K562 (cell line): ENCODE data around the gene TRIP12. TPM values are rescaled to one million over a fixed set of nuclear protein-coding genes. Genes with fewer than 3 reads are reported as not detected.

Source experiments
- ATAC-seq: fragments of 200-7000 bp; cut with Tn5 transposase; 3 replicates; pipeline ENCODE4 v1.9.1; 2020; ENCODE audit warnings: moderate library complexity
- BruUV-seq: library from RNA; stranded (reverse); fragments of 400-500 nt; replicated peaks from 2 replicates; lab custom pipeline; 2021; lab: Mats Ljungman, UMichigan
- CTCF ChIA-PET: fragments of 300-600 bp; formaldehyde crosslinking; extraction: SDS; loops from one replicate; lab custom pipeline; 2021; ENCODE audit warnings: low intra/inter-chr PET ratio; lab: Yijun Ruan, JAX
- POLR2A ChIA-PET: fragments of 300-600, 350-650 bp; sonication (Branson Sonifier 250); formaldehyde crosslinking; extraction: SDS; loops from one replicate; lab custom pipeline; 2021; ENCODE audit warnings: antibody characterized with exemption, inconsistent platforms; lab: Yijun Ruan, JAX
- DNase-seq, 4 experiments: peaks; one replicate each; pipeline versions ENCODE4 v3.0.0 to v3.0.0-alpha.2; 2011 to 2018; ENCODE audit warnings: low spot score in 3 of 4, mixed read lengths in 3 of 4; ENCODE audit errors: extremely low read depth in 1 of 4
- FAIRE-seq: peaks from 2 replicates; lab custom pipeline; 2011; peaks lifted over from hg19 to GRCh38; lab: Jason Lieb, UNC
- H2AFZ ChIP-seq: 2 replicates; pipeline ENCODE4 v1.6.0; 2011; ENCODE audit warnings: low read depth, low read length, control low read depth, inconsistent platforms
- H3K27ac ChIP-seq: fragments of 200-600 bp; 3 replicates; pipeline ENCODE4 v1.8.0; 2011; ENCODE audit warnings: low read depth, mild to moderate bottlenecking, control low read depth, inconsistent platforms, low read length, moderate library complexity, mixed read lengths; ENCODE audit errors: extremely low read depth
- H3K27me3 ChIP-seq, 2 experiments: fragments of 300-600 bp in 1 of 2; 2 replicates in 1 of 2; 3 replicates in 1 of 2; pipeline versions ENCODE4 v1.6.0 to v1.8.0; 2011; ENCODE audit warnings: inconsistent platforms in 2 of 2, low read length in 2 of 2, mild to moderate bottlenecking in 1 of 2, mixed read lengths in 1 of 2, moderate library complexity in 1 of 2; ENCODE audit not compliant: control insufficient read depth in 2 of 2, insufficient read depth in 2 of 2
- H3K36me3 ChIP-seq: fragments of 300-600 bp; 3 replicates; pipeline ENCODE4 v1.8.0; 2011; ENCODE audit warnings: mild to moderate bottlenecking, low read length, inconsistent platforms; ENCODE audit not compliant: control insufficient read depth, insufficient read depth
- H3K4me1 ChIP-seq, 2 experiments: fragments of 200-600 bp in 1 of 2; replicated peaks in 1 of 2; 2 replicates in 1 of 2; 3 replicates in 1 of 2; pipeline versions ENCODE4 v1.5.1 to v1.8.0; 2011; ENCODE audit warnings: inconsistent platforms in 2 of 2, low read length in 2 of 2, mild to moderate bottlenecking in 1 of 2, mixed read lengths in 1 of 2, moderate library complexity in 1 of 2; ENCODE audit not compliant: control insufficient read depth in 2 of 2, insufficient read depth in 2 of 2
- H3K4me2 ChIP-seq: 2 replicates; pipeline ENCODE4 v1.6.1; 2011; ENCODE audit warnings: low read length, control low read depth, inconsistent platforms, mixed read lengths; ENCODE audit not compliant: insufficient read depth
- H3K4me3 ChIP-seq: fragments of 200-600 bp; sonication (generic), shearing (Covaris generic); 2 replicates; pipeline ENCODE4 v1.5.1; 2016; ENCODE audit warnings: control low read depth, inconsistent platforms
- H3K79me2 ChIP-seq: fragments of 200-600 bp; 3 replicates; pipeline ENCODE4 v1.8.0; 2011; ENCODE audit warnings: low read length, inconsistent platforms; ENCODE audit not compliant: control insufficient read depth, insufficient read depth
- H3K9ac ChIP-seq, 2 experiments: 2 replicates each; pipeline versions ENCODE4 v1.6.0 to v1.6.1; 2011; ENCODE audit warnings: low read depth in 2 of 2, low read length in 2 of 2, control low read depth in 1 of 2, inconsistent platforms in 1 of 2, mild to moderate bottlenecking in 1 of 2, mixed read lengths in 1 of 2; ENCODE audit not compliant: insufficient read depth in 1 of 2
- H3K9me1 ChIP-seq: one replicate; pipeline ENCODE4 v1.6.0; 2011; ENCODE audit warnings: inconsistent platforms, mild to moderate bottlenecking, low read length, moderate library complexity; ENCODE audit not compliant: control insufficient read depth, insufficient read depth
- H3K9me3 ChIP-seq: replicated peaks from 2 replicates; pipeline ENCODE4 v1.5.1; 2011; ENCODE audit warnings: low read depth, low read length, inconsistent platforms; ENCODE audit not compliant: control insufficient read depth, insufficient read depth
- H4K20me1 ChIP-seq: replicated peaks from 2 replicates; pipeline ENCODE4 v1.6.1; 2011; ENCODE audit warnings: low read length, inconsistent platforms, mixed read lengths; ENCODE audit not compliant: control insufficient read depth, insufficient read depth
- CXXC5 ChIP-seq: fragments of 250-450 bp; sonication (Bioruptor Pico); IDR thresholded peaks from 2 replicates; pipeline ENCODE4 v1.8.0; 2022; ENCODE audit warnings: inconsistent platforms, mild to moderate bottlenecking, moderate library complexity
- ESRRA ChIP-seq: fragments of 450-650 bp; IDR thresholded peaks from 2 replicates; pipeline ENCODE4 v1.6.1; 2014; ENCODE audit warnings: low read depth, mild to moderate bottlenecking, moderate library complexity, borderline replicate concordance
- ILK ChIP-seq: fragments of 450-650 bp; IDR thresholded peaks from 2 replicates; pipeline ENCODE4 v1.6.1; 2016; ENCODE audit warnings: missing genetic modification characterization, low read depth, mild to moderate bottlenecking, missing compliant biosample characterization, moderate library complexity, borderline replicate concordance
- MXI1 ChIP-seq: IDR thresholded peaks from 2 replicates; pipeline ENCODE4 v1.6.1; 2011; ENCODE audit warnings: low read depth, mild to moderate bottlenecking, improper control_type of control experiment, low read length
- NFYB ChIP-seq: IDR thresholded peaks from 2 replicates; pipeline ENCODE4 v1.6.1; 2011; ENCODE audit warnings: mild to moderate bottlenecking, moderate library complexity; ENCODE audit not compliant: insufficient read length; ENCODE audit errors: extremely low read depth
- STAT5B ChIP-seq: fragments of 250-450 bp; sonication (Bioruptor Pico); IDR thresholded peaks from 2 replicates; pipeline ENCODE4 v1.8.0; 2021; ENCODE audit warnings: mild to moderate bottlenecking, inconsistent platforms
- TCFL5 ChIP-seq: fragments of 250-450 bp; sonication (Bioruptor Pico); conservative IDR thresholded peaks from 2 replicates; pipeline ENCODE4 v1.6.1; 2021; ENCODE audit warnings: mild to moderate bottlenecking, moderate library complexity, matching md5 sums
- TEAD4 ChIP-seq, 2 experiments: sonication (generic) in 1 of 2; formaldehyde crosslinking in 1 of 2; IDR thresholded peaks; 2 replicates each; pipeline versions ENCODE4 v1.6.1 to v1.8.0; 2012 to 2022; ENCODE audit warnings: borderline replicate concordance in 1 of 2, inconsistent platforms in 1 of 2, low read length in 1 of 2, mild to moderate bottlenecking in 1 of 2, missing genetic modification reagents in 1 of 2
- WHSC1 ChIP-seq: IDR thresholded peaks from one replicate; pipeline ENCODE4 v1.6.1; 2012; ENCODE audit warnings: low read length, control low read depth, inconsistent platforms
- WGBS: fragments of 100-300 bp; shearing (Covaris generic); methylation state at CpG from one replicate; pipeline ENCODE4 v1.1.6; 2016; ENCODE audit warnings: low coverage, mixed read lengths; ENCODE audit not compliant: insufficient coverage; ENCODE audit errors: missing lambda C conversion rate; 5-methylcytosine and 5-hydroxymethylcytosine counted together
- in situ Hi-C: fragments of 300-500 bp; cut with MboI; formaldehyde crosslinking; loops from 4 replicates; pipeline ENCODE4 v1.15.0; 2018; ENCODE audit warnings: inconsistent platforms, mixed read lengths
- intact Hi-C: fragments of 100-400 bp; cut with micrococcal nuclease; formaldehyde crosslinking; loops from 2 replicates; pipeline ENCODE4 v1.14.2; 2022
- polyA plus RNA-seq, 8 experiments: library from polyadenylated mRNA; depleted of rRNA in 4 of 8; stranded (reverse) in 5 of 8; unstranded in 3 of 8; fragments of >200 nt; fragmentation: Nextera tagmentation in 2 of 8; fragmentation: Illumina TruSeq in 1 of 8; extraction: Ambion mirVana in 2 of 8; extraction: Trizol in 1 of 8; gene quantifications; 2 replicates each; pipeline versions ENCODE4 v1.2.1 to v1.2.3, GENCODE V29; 2011 to 2014; ENCODE audit warnings: inconsistent platforms in 1 of 8, missing spikeins in 1 of 8
- total RNA-seq, 7 experiments: library from RNA; depleted of rRNA in 6 of 7; stranded (reverse); fragments of >200 nt in 6 of 7; fragmentation: Illumina TruSeq in 2 of 7; extraction: Trizol in 2 of 7; gene quantifications; 2 replicates each; pipeline versions ENCODE4 v1.2.1 to v1.2.3, GENCODE V29; 2011 to 2021; ENCODE audit warnings: low replicate concordance in 1 of 7
- TF ChIP-seq, protein P1 (sequence below): sonication (generic); formaldehyde crosslinking; IDR thresholded peaks from 2 replicates; pipeline ENCODE4 v1.8.1; 2023; ENCODE audit warnings: mild to moderate bottlenecking, missing genetic modification reagents, moderate library complexity
- TF ChIP-seq, protein P2 (sequence below): sonication (generic); formaldehyde crosslinking; IDR thresholded peaks from 2 replicates; pipeline ENCODE4 v1.8.1; 2022; ENCODE audit warnings: missing genetic modification reagents

TRIP12 gene
- total and polyA plus RNA-seq, 9 of the 15 experiments (the other 6 are each of a cell fraction or from before 2014, with no cell fraction given), result 15.2 to 131 (median 80.1) TPM

DNA sequence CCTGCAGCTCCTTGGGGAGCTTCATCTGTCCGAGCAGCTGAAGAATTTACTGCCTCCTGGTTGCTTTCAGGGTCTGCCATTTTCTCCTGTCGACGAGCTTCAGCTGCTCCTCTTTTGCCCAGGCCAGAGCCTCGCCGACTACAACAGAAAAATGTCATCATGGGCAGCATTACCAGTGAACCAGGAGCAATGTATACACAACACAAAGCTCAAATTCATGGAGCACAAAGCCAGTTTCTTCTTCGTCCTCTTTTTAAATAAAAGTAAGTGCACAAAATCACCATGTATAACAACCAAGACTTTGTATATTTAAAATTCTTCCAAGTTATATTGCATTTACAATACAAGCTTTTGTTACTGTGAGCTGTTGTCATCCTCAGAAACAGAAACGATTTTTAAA is 85.0 kb downstream of the TRIP12 start (continued):
- TF ChIP-seq, protein P1, sequence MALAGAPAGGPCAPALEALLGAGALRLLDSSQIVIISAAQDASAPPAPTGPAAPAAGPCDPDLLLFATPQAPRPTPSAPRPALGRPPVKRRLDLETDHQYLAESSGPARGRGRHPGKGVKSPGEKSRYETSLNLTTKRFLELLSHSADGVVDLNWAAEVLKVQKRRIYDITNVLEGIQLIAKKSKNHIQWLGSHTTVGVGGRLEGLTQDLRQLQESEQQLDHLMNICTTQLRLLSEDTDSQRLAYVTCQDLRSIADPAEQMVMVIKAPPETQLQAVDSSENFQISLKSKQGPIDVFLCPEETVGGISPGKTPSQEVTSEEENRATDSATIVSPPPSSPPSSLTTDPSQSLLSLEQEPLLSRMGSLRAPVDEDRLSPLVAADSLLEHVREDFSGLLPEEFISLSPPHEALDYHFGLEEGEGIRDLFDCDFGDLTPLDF, result no peak
- TF ChIP-seq CXXC5 (CRISPR knock-in tag), result no peak
- TF ChIP-seq NFYB, result no peak
- TF ChIP-seq, protein P2, sequence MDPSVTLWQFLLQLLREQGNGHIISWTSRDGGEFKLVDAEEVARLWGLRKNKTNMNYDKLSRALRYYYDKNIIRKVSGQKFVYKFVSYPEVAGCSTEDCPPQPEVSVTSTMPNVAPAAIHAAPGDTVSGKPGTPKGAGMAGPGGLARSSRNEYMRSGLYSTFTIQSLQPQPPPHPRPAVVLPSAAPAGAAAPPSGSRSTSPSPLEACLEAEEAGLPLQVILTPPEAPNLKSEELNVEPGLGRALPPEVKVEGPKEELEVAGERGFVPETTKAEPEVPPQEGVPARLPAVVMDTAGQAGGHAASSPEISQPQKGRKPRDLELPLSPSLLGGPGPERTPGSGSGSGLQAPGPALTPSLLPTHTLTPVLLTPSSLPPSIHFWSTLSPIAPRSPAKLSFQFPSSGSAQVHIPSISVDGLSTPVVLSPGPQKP (CRISPR knock-in tag), result no peak
- no peak for TF ChIP-seq WHSC1
- TF ChIP-seq ESRRA, result no peak

DNA sequence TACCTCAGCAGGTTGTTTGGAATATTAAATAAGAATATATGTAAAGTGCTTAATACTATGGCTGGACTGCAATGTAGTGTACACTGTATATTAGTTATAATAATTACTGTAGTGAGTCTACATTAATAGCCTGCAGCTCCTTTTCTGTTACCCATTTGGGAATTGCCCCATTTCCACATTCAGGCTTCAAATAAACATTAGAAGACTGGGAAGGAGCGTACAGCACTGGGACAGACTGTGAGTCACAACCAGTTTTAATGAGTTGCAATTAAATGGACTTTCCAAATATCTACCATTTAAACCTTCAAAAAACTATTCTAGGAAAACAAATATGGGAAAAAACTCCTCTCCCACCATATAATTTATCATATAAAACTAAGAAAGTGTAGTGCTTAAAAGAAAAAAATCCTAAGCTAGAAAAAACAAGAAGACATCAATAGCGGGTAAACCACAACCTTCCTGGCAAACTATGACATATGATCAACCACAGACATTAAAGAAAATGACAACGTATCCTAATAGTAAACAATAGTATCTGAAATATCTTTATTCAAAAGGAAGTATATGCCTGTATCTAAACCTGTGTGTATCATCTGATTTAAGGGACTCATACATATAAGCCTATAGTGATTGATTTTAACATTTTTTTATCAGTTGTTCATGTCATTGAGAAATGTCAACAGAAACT is 86.1 kb downstream of the TRIP12 start:
- TF ChIP-seq STAT5B (CRISPR knock-in tag) (no peak), TEAD4 (IDR thresholded peaks at IDR 0.05; ENCODE audit: low read length) (no peak), TEAD4 (CRISPR knock-in tag; IDR thresholded peaks at IDR 0.05; ENCODE audit: borderline replicate concordance) (no peak), ILK (tag) (no peak), TCFL5 (no peak), MXI1 (no peak)
- TF ChIP-seq, all 486 proteins: peak for 0
- peaks cover 56% of the 10 kb centered on the region; the same call in 2 of the 3 replicates for H3K36me3 ChIP-seq
- no peaks in the 10 kb centered on the region for H4K20me1 ChIP-seq
- DNase-seq (no peak), ATAC-seq (no peak), FAIRE-seq (no peak)
- no peak overlapping the region for H2AFZ ChIP-seq
- no peaks in the 10 kb centered on the region for H3K9me3 ChIP-seq
- H3K4me3 ChIP-seq, result no peak overlapping the region
- no peaks in the 10 kb centered on the region for H3K27me3 ChIP-seq
- H3K27ac ChIP-seq, result no peak overlapping the region
- intact Hi-C loops (no loop called here), in situ Hi-C loops (no loop called here)
- CTCF ChIA-PET, result no interaction called here
- H3K9me1 ChIP-seq, result no peaks in the 10 kb centered on the region
- no peak overlapping the region for H3K9ac ChIP-seq
- no peaks in the 10 kb centered on the region; the same call in 1 of the 3 replicates for H3K79me2 ChIP-seq
- POLR2A ChIA-PET, result interaction anchor here (0.6 kb wide), 1 partner anchor 69 kb away, joined by 5 read pairs; no protein-coding TSS in a partner anchor
- H3K4me1 ChIP-seq, result no peaks in the 10 kb centered on the region
- 90% methylated on average over 3 of the region's 3 CpGs for WGBS
- H3K4me2 ChIP-seq, result no peak overlapping the region
- no TSS peak for BruUV-seq
